Breast epithelium (tissue), 4 donors: ENCODE results near the gene NFIB. TPM values are rescaled to one million over a fixed set of nuclear protein-coding genes. Genes with fewer than 3 reads are reported as not detected.

Source experiments
- DNase-seq, 2 donors: peaks; one replicate each; pipeline ENCODE4 v3.0.0-alpha.2; 2019; ENCODE audit warnings: low spot score in 2 of 2
- H3K27ac ChIP-seq, 2 donors: fragments of 200-600 bp; sonication (generic) in 1 of 2; one replicate each; pipeline ENCODE4 v1.5.1; 2016 to 2019; ENCODE audit warnings: mild to moderate bottlenecking in 1 of 2
- H3K27me3 ChIP-seq, 2 donors: fragments of 200-600 bp; sonication (generic) in 1 of 2; one replicate each; pipeline versions ENCODE4 v1.5.1 to v1.6.0; 2017 to 2019; ENCODE audit warnings: control low read depth in 1 of 2, mild to moderate bottlenecking in 1 of 2
- H3K36me3 ChIP-seq: fragments of 200-600 bp; one replicate; pipeline ENCODE4 v1.5.1; 2019
- H3K4me1 ChIP-seq, 2 donors: fragments of 200-600 bp; sonication (generic); one replicate each; pipeline ENCODE4 v1.5.1; 2016 to 2019; ENCODE audit warnings: control low read depth in 1 of 2
- H3K4me3 ChIP-seq, 3 donors: fragments of 200-600 bp; sonication (generic); 1 replicate in 2 of 3; 2 replicates in 1 of 3; pipeline ENCODE4 v1.5.1; 2016 to 2019; ENCODE audit warnings: mild to moderate bottlenecking in 3 of 3, moderate library complexity in 2 of 3
- H3K9me3 ChIP-seq, 2 donors: fragments of 200-600 bp; sonication (generic) in 1 of 2; one replicate each; pipeline ENCODE4 v1.5.1; 2016 to 2019; ENCODE audit warnings: control low read depth in 1 of 2
- POLR2A ChIP-seq: fragments of 450-650 bp; IDR thresholded peaks from one replicate; pipeline ENCODE4 v1.6.1; 2016; ENCODE audit warnings: antibody characterized with exemption, mild to moderate bottlenecking, moderate library complexity
- POLR2AphosphoS5 ChIP-seq, 3 donors: sonication (generic); formaldehyde crosslinking; IDR thresholded peaks; one replicate each; pipeline ENCODE4 v1.6.1; 2017; ENCODE audit warnings: antibody characterized with exemption in 3 of 3
- intact Hi-C: fragments of 100-400 bp; cut with DNase I; formaldehyde crosslinking; loops from one replicate; pipeline ENCODE4 v1.15.1; 2023; ENCODE audit warnings: low total_unique reads
- total RNA-seq, 3 donors: library from RNA; depleted of rRNA; stranded (reverse); fragments of >200 nt; gene quantifications; one replicate each; pipeline ENCODE4 v1.1.0, GENCODE V29; 2016
- TF ChIP-seq, protein P1 (sequence below), 3 donors: fragments of 450-650 bp; IDR thresholded peaks; one replicate each; pipeline ENCODE4 v1.5.1; 2016 to 2017; ENCODE audit warnings: antibody characterized with exemption in 3 of 3, mild to moderate bottlenecking in 3 of 3, moderate library complexity in 3 of 3

The NFIB gene
- total RNA-seq, 3 donors from 2014 or later: 95.2 to 237 (median 105) TPM

DNA sequence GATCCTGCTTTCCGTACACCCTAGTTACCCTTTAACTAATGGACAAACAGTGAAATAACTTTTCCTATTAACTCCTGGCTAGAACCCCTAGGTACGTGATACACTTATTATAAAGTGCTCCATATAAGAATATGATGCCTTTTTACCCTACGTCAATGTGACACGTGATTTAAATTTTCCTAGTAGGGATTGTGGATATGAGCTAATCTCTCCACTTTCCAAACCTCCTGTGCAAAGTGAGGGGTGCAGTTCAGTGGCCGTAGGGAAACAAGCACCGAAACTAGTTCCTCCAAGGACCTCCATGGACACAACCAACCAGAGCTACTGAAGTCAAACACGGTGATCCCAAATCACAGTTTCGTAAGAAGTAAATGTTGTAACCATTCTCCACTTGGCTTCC, 19.3 kb downstream of the NFIB start:
- Histone ChIP-seq H3K4me1 (no peaks in the 10 kb centered on the region), H3K27me3 (no peaks in the 10 kb centered on the region), H3K9me3 (no peaks in the 10 kb centered on the region), H3K27ac (peak overlapping the region in 1 of 2 donors; percentile 15), H3K4me3 (no peak overlapping the region), H3K36me3 (peaks cover 3% of the 10 kb centered on the region)
- intact Hi-C loops: no loop called here
- TF ChIP-seq, protein P1, sequence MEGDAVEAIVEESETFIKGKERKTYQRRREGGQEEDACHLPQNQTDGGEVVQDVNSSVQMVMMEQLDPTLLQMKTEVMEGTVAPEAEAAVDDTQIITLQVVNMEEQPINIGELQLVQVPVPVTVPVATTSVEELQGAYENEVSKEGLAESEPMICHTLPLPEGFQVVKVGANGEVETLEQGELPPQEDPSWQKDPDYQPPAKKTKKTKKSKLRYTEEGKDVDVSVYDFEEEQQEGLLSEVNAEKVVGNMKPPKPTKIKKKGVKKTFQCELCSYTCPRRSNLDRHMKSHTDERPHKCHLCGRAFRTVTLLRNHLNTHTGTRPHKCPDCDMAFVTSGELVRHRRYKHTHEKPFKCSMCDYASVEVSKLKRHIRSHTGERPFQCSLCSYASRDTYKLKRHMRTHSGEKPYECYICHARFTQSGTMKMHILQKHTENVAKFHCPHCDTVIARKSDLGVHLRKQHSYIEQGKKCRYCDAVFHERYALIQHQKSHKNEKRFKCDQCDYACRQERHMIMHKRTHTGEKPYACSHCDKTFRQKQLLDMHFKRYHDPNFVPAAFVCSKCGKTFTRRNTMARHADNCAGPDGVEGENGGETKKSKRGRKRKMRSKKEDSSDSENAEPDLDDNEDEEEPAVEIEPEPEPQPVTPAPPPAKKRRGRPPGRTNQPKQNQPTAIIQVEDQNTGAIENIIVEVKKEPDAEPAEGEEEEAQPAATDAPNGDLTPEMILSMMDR (IDR thresholded peaks at IDR 0.05): no peak
- TF ChIP-seq POLR2A: no peak
- no peak for TF ChIP-seq POLR2AphosphoS5 (IDR thresholded peaks at IDR 0.05)
- no peak for DNase-seq

DNA sequence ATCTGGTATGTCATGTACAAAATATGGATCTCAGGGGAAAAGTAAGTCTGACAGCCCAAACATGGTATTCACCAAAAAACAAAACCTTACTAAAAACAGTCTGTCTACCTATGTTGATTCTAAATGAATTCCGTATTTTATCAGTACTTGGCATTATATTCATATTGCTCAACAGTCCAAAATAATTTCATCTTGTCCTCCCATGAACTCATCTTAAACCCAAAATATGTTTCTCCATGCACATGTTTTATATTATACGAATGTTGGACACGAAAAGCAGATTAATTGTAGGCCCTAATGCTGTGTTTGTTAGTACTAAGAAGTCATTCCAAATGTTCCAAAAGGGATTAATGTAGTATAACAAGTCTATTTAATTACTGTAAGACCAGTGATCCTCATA, 20.1 kb downstream of the NFIB start:
- Histone ChIP-seq H3K9me3 (no peaks in the 10 kb centered on the region), H3K27ac (peak overlapping the region in 1 of 2 donors; percentile 15)

DNA sequence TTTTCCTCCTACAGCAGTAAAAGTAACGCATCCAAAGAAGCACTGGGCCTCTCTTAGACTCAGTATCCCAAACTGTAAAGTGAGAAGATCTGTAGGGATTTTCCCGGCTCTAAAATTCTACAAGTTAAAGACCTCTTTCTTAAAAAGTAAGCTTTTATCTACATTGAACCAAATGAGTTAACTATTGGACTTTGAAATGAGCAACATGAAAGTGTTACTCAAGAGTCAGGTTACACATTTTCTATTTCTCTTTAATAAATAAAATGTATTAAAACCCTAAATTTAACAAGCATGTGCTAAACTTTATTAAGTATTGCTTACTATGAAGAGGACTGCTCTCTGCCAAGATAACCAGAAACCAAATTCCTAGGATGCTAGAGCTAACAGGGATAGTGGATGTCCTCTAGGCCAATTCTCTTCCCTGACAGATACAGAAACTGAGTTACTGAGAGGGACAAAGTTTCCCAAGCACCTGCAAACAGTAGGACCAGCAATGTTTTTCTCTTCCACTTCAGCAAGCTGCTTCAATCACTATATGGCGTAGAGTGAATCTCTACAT, 21.7 kb downstream of the NFIB start:
- no peak for DNase-seq
- Histone ChIP-seq H3K4me1 (no peaks in the 10 kb centered on the region), H3K36me3 (peaks cover 3% of the 10 kb centered on the region), H3K9me3 (no peaks in the 10 kb centered on the region), H3K27me3 (no peaks in the 10 kb centered on the region), H3K27ac (no peak overlapping the region), H3K4me3 (no peak overlapping the region)
- intact Hi-C loops: no loop called here
- TF ChIP-seq POLR2AphosphoS5 (IDR thresholded peaks at IDR 0.05) (no peak), POLR2A (no peak)
- TF ChIP-seq, protein P1 (IDR thresholded peaks at IDR 0.05): no peak

More for the DNA sequence above, 20.1 kb downstream of the NFIB start:
- H3K4me1 ChIP-seq: no peaks in the 10 kb centered on the region
- H3K36me3 ChIP-seq: peaks cover 3% of the 10 kb centered on the region
- H3K4me3 ChIP-seq: no peak overlapping the region
- no peak for TF ChIP-seq POLR2AphosphoS5 (IDR thresholded peaks at IDR 0.05)
- TF ChIP-seq, protein P1 (IDR thresholded peaks at IDR 0.05): no peak
- intact Hi-C loops: no loop called here
- no peak for DNase-seq
- H3K27me3 ChIP-seq: no peaks in the 10 kb centered on the region

DNA sequence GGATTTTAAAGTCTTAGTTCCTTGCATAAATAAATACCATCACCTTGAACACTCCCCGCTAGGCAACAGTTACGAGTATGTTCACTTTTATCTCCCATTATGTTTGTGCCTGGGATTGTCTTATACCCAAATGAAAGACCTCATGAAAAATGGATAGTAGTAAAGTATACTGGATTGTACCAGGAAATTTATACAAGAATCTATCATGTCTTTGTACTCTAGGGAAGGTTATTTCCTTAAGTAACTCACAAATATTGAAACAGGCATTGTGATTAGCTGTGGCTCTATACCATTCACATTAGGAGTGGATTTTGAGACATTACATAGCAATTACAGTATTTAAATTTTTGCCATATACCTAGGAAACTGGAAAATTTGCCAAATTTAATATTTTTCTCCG, 24.0 kb downstream of the NFIB start:
- TF ChIP-seq, protein P1 (IDR thresholded peaks at IDR 0.05): no peak
- no peak for TF ChIP-seq POLR2AphosphoS5 (IDR thresholded peaks at IDR 0.05)
- no peak for TF ChIP-seq POLR2A
- Histone ChIP-seq H3K36me3 (no peaks in the 10 kb centered on the region), H3K9me3 (no peaks in the 10 kb centered on the region), H3K27ac (peak overlapping the region in 1 of 2 donors; percentile 33), H3K4me3 (no peak overlapping the region), H3K4me1 (no peaks in the 10 kb centered on the region), H3K27me3 (no peaks in the 10 kb centered on the region)
- no peak for DNase-seq
- intact Hi-C loops: no loop called here

DNA sequence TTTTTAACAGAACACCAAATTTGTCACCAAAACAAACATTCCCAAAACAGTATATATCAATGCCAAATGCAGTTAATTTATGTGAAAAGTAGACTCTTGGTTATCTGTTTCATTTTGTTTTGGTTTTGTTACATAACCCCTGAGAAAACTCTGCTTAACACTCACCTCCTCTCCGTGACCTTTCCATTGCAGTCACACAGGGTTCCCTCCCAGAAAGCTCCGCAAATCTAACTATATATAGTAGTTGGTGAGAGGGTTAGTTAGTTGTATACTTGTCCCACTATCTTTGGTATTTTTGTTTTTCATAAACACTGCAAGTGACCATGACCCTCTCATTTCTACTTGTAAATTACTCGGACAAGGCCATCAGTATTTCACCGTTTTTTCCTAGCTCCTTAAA, 25.5 kb downstream of the NFIB start:
- Histone ChIP-seq H3K4me1 (no peaks in the 10 kb centered on the region), H3K27me3 (no peaks in the 10 kb centered on the region), H3K27ac (no peak overlapping the region), H3K36me3 (no peaks in the 10 kb centered on the region), H3K9me3 (no peaks in the 10 kb centered on the region), H3K4me3 (no peak overlapping the region)
- no peak for DNase-seq
- intact Hi-C loops: no loop called here
- TF ChIP-seq, protein P1 (IDR thresholded peaks at IDR 0.05): no peak
- no peak for TF ChIP-seq POLR2AphosphoS5 (IDR thresholded peaks at IDR 0.05)
- no peak for TF ChIP-seq POLR2A
